GM18511 (cell line): ENCODE results near the gene SMARCA4.
A peak's percentile ranks its signal among the peaks of the same experiment; 100 is the strongest.

Experiments used
- ATAC-seq: cut with Tn5 transposase; IDR thresholded peaks from one replicate; pipeline ENCODE4 v1.9.1; 2021; ENCODE audit warnings: mild to moderate bottlenecking, moderate library complexity; ENCODE audit not compliant: unreplicated experiment

Gene SMARCA4

GRCh38 chr19:11028146-11028545 is 67.3 kb downstream of the SMARCA4 start:
- ATAC-seq = no peak

- no peak for ATAC-seq
These were observed 70.7 kb downstream of the SMARCA4 start for GRCh38 chr19:11031421-11032070.

DNA sequence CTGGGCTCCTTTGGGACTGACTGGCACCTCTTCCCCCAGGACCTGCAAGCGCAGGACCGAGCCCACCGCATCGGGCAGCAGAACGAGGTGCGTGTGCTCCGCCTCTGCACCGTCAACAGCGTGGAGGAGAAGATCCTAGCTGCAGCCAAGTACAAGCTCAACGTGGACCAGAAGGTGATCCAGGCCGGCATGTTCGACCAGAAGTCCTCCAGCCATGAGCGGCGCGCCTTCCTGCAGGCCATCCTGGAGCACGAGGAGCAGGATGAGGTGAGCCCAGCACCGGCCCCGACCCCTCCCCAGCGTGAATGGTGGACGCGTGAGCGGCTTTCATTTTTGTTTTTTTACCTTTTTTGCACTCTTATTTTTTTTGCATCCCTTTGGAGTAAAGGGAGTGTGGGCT is 72.4 kb downstream of the SMARCA4 start:
- no peak for ATAC-seq

GRCh38 chr19:11033763-11034162 is 72.9 kb downstream of the SMARCA4 start:
- no peak for ATAC-seq

GRCh38 chr19:11034449-11035213 is 73.8 kb downstream of the SMARCA4 start:
- no peak for ATAC-seq

GRCh38 chr19:11035441-11036377 is 74.9 kb downstream of the SMARCA4 start:
- ATAC-seq = peak; percentile 75

DNA sequence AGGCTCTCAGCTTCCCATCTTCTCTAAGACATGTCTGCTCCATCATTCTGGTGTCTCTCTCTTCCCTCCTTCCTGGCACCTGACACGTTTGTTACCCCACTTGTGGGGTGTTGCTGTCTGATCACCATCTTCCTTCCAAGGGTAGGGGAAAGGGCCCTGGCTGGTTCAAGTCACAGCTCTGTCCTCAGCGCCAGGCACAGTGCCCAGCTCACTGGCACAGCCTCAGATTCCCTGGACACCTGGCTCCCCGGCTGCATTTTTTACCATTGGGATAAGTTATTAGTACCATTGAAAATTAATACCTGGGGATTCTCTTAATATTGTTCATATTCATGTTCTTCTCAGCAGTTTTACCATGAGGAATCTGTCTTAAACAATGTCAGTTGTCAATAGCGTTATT is 77.7 kb downstream of the SMARCA4 start:
- ATAC-seq = no peak

- ATAC-seq = no peak
These were observed 80.4 kb downstream of the SMARCA4 start for GRCh38 chr19:11041194-11041593.

GRCh38 chr19:11041966-11042627 is 81.3 kb downstream of the SMARCA4 start:
- no peak for ATAC-seq

DNA sequence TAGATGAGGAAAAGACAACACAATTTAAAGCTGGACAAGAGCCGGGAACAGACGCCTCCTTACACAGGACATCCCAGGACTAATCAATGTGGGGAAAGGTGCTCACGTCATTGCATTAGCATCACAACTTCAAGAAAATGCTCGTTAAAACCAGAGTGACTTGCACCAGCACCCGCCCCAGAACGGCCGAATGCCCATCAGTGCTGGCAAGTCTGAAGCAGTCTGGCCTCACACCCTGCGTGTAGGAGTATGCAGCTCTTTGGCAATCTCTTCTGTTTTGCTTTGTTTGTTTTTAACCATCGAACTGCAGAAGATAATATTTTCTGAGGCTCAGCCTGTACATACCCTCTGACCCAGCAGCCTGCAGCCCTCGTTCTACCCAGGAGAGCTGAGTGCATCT is 83.6 kb downstream of the SMARCA4 start:
- ATAC-seq = no peak

- no peak for ATAC-seq
These were observed 84.7 kb downstream of the SMARCA4 start for GRCh38 chr19:11045536-11045935.

DNA sequence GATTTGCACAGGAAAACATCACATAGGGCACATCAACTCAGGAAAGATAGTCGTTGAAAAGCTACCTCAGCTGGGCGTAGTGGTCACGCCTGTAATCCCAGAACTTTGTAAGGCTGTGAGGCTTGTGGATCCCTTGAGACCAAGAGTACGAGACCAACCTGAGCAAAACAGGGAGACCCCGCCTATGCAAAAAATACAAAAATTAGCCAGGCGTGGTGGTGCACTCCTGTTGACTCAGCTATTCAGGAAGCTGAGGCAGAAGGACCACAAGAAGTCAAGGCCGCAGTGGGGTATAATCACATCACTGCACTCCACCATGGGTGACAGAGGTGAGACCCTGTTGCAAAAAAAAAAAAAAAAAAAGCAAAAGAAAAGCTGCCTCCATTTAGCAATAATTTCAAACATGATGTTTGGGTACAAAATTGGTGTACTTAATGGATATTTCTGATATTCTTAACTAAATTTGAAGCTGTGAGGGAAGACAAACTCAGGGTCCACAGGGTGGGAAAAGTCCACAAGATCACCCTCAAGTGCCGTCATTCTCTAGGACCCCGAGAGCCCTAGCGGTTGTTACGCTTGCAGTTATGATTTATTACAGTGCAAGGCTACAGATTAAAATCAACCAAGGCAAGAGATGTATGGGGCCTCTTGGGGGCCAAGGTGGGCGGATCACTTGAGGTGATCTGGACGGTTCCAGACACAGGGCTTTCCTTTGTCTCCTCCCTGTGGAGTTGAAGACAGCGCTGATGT is 86.0 kb downstream of the SMARCA4 start:
- no peak for ATAC-seq

DNA sequence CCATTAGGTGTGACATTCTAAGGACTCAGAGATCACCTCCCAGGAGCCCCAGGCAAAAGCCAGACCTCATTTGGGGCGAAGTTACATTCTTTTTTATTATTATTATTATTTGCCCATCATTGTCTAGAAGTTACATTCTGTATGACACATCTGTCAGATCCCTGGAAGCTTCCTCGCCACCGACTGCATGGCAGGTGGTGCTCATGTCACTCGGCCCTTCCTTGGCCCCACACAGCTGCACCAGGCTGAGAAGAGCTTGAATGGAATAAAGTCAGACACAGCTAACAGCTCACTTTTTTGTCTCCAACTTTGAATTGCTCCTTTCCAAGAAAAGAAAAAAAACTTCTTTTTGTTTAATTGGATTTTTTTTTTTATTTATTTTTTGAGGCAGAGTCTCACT is 87.0 kb downstream of the SMARCA4 start:
- no peak for ATAC-seq

GRCh38 chr19:11050323-11051114 is 89.7 kb downstream of the SMARCA4 start:
- no peak for ATAC-seq

DNA sequence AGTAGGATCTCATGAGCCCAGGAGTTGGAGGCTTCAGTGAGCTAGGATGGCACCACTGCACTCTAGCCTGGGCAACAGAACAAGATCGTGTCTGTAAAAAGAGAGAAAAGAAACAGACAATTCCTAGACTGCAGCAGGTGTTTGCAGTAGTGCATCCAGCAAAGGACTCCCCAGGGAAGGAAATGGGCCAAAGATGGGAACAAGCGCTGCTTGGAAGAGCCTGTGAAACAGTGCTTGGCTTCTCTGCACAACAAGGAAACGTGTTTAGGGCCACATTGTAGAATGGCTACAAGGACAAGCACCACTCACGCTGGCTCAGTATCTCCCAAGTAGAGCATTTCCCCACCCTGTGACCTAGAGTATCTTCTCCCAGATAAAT is 93.0 kb downstream of the SMARCA4 start:
- no peak for ATAC-seq

GRCh38 chr19:11054200-11054599 is 93.4 kb downstream of the SMARCA4 start:
- ATAC-seq = no peak

GRCh38 chr19:11054628-11055027 is 93.8 kb downstream of the SMARCA4 start:
- no peak for ATAC-seq

DNA sequence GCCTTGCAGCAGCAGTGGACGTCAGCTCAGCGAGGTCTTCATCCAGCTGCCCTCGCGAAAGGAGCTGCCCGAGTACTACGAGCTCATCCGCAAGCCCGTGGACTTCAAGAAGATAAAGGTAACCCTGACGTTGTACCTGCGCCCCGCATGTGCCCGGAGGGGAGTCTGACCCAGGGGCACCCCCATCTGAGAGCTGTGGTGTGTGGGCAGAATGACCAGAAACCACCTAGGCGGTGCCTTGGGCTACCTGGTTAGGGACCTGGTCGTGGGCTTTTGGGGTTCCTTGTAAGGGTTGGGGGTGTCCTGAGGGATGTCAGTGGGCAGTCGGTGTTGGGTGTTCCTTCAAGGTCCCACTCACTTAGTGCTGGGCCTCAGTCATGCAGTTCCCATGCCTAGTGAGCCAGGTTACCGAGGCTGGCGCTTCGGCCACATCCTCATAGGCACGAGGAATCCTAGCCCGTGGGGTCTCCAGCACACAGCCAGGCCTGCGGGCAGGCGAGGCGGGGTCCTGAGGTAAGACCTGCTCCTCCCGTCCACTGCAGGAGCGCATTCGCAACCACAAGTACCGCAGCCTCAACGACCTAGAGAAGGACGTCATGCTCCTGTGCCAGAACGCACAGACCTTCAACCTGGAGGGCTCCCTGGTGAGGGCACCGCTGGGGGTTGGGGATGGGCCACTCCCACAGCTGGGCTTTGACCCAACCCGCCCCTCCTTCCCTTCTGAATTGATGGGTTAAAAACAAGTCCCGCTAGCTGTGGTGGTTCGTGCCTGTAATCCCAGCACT is 97.6 kb downstream of the SMARCA4 start:
- ATAC-seq = no peak
